SK-N-SH (cell line): ENCODE measurements around the gene NDEL1. TPM values are rescaled to one million over a fixed set of nuclear protein-coding genes. Genes with fewer than 3 reads are reported as not detected.

ENCODE experiments used
- CTCF ChIA-PET: fragments of 300-600, 350-600 bp; formaldehyde crosslinking; extraction: SDS; loops from one replicate; lab custom pipeline; 2021; lab: Yijun Ruan, JAX
- POLR2A ChIA-PET: fragments of 350-600 bp; sonication (Branson Sonifier 250); formaldehyde crosslinking; extraction: SDS; loops from one replicate; lab custom pipeline; 2020; ENCODE audit warnings: antibody characterized with exemption, inconsistent platforms; lab: Yijun Ruan, JAX
- DNase-seq: peaks from one replicate; pipeline ENCODE4 v3.0.0; 2012
- H2AFZ ChIP-seq: fragments of 200-600 bp; sonication (generic); 2 replicates; pipeline ENCODE4 v1.8.1; 2016; ENCODE audit warnings: antibody characterized with exemption, mild to moderate bottlenecking, low read depth
- H3F3A ChIP-seq: fragments of 200-600 bp; sonication (generic); replicated peaks from 2 replicates; pipeline ENCODE3; 2016; ENCODE audit warnings: antibody characterized with exemption, mild to moderate bottlenecking; ENCODE audit not compliant: insufficient read depth
- H3K27ac ChIP-seq, 2 experiments: fragments of 200-500 bp in 1 of 2; fragments of 200-600 bp in 1 of 2; sonication (Bioruptor generic) in 1 of 2; sonication (generic), shearing (Covaris generic) in 1 of 2; 2 replicates each; pipeline versions ENCODE4 v1.5.1 to v1.6.1; 2014 to 2016; ENCODE audit warnings: low read depth in 2 of 2, inconsistent platforms in 1 of 2, low read length in 1 of 2, mild to moderate bottlenecking in 1 of 2, mixed read lengths in 1 of 2
- H3K27me3 ChIP-seq: fragments of 200-600 bp; sonication (generic), shearing (Covaris generic); 2 replicates; pipeline ENCODE4 v1.6.1; 2016; ENCODE audit warnings: mixed run types; ENCODE audit not compliant: insufficient read depth
- H3K36me3 ChIP-seq, 2 experiments: fragments of 200-500 bp in 1 of 2; fragments of 200-600 bp in 1 of 2; sonication (Bioruptor generic) in 1 of 2; sonication (generic) in 1 of 2; replicated peaks in 1 of 2; 2 replicates each; pipeline versions ENCODE3 to v1.5.1; 2014 to 2016; ENCODE audit warnings: low read length in 1 of 2, mild to moderate bottlenecking in 1 of 2; ENCODE audit not compliant: insufficient read depth in 2 of 2, control insufficient read depth in 1 of 2
- H3K4me1 ChIP-seq, 2 experiments: fragments of 200-500 bp in 1 of 2; fragments of 200-600 bp in 1 of 2; sonication (Bioruptor generic) in 1 of 2; sonication (generic), shearing (Covaris generic) in 1 of 2; 2 replicates each; pipeline versions ENCODE4 v1.5.1 to v1.6.1; 2014 to 2016; ENCODE audit warnings: low read depth in 1 of 2, low read length in 1 of 2, mixed run types in 1 of 2; ENCODE audit not compliant: insufficient read depth in 2 of 2, control insufficient read depth in 1 of 2
- H3K4me2 ChIP-seq: fragments of 200-600 bp; sonication (generic), shearing (Covaris generic); 2 replicates; pipeline ENCODE4 v1.6.1; 2017; ENCODE audit warnings: mixed run types
- H3K4me3 ChIP-seq, 2 experiments: fragments of 200-500 bp in 1 of 2; fragments of 200-600 bp in 1 of 2; sonication (Bioruptor generic) in 1 of 2; sonication (generic), shearing (Covaris generic) in 1 of 2; 2 replicates each; pipeline versions ENCODE4 v1.5.1 to v1.8.1; 2014 to 2016; ENCODE audit warnings: low read depth in 2 of 2, inconsistent platforms in 1 of 2, low read length in 1 of 2, mild to moderate bottlenecking in 1 of 2, mixed read lengths in 1 of 2, moderate library complexity in 1 of 2
- H3K79me2 ChIP-seq: fragments of 200-600 bp; sonication (generic); 2 replicates; pipeline ENCODE4 v1.8.1; 2017; ENCODE audit warnings: mild to moderate bottlenecking; ENCODE audit not compliant: insufficient read depth
- H3K9ac ChIP-seq: fragments of 200-600 bp; sonication (generic); 2 replicates; pipeline ENCODE4 v1.6.1; 2017; ENCODE audit warnings: mixed run types
- H3K9me2 ChIP-seq: fragments of 200-600 bp; sonication (generic); 2 replicates; pipeline ENCODE4 v1.6.1; 2017; ENCODE audit warnings: mixed run types
- H3K9me3 ChIP-seq: fragments of 200-600 bp; sonication (generic); 2 replicates; pipeline ENCODE4 v1.6.1; 2017; ENCODE audit warnings: mixed run types, mild to moderate bottlenecking, moderate library complexity
- H4K20me1 ChIP-seq: fragments of 200-600 bp; sonication (generic); 2 replicates; pipeline ENCODE4 v1.6.1; 2017; ENCODE audit warnings: mild to moderate bottlenecking, mixed run types; ENCODE audit not compliant: insufficient read depth
- CHD2 ChIP-seq: fragments of 150-350 bp; IDR thresholded peaks from 2 replicates; pipeline ENCODE4 v1.6.1; 2018; ENCODE audit warnings: low read length; ENCODE audit not compliant: partially characterized antibody
- ELF1 ChIP-seq: IDR thresholded peaks from 2 replicates; pipeline ENCODE4 v1.4.0; 2012
- EP300 ChIP-seq, 2 experiments: IDR thresholded peaks; 2 replicates each; pipeline versions ENCODE4 v1.4.0 to v1.6.1; 2012; ENCODE audit warnings: borderline replicate concordance in 1 of 2, low read depth in 1 of 2, low read length in 1 of 2
- FOXM1 ChIP-seq: IDR thresholded peaks from 2 replicates; pipeline ENCODE4 v1.4.0; 2012; ENCODE audit warnings: low read depth, mild to moderate bottlenecking
- GABPA ChIP-seq: IDR thresholded peaks from 2 replicates; pipeline ENCODE4 v1.4.0; 2012; ENCODE audit warnings: low read depth, mild to moderate bottlenecking
- MEF2A ChIP-seq: IDR thresholded peaks from 2 replicates; pipeline ENCODE4 v1.4.0; 2012; ENCODE audit warnings: low read depth, borderline replicate concordance
- NFIC ChIP-seq: IDR thresholded peaks from 2 replicates; pipeline ENCODE4 v1.4.0; 2012; ENCODE audit warnings: borderline replicate concordance
- POLR2AphosphoS5 ChIP-seq: IDR thresholded peaks from 2 replicates; pipeline ENCODE4 v1.6.1; 2012; ENCODE audit warnings: low read depth, low read length
- RAD21 ChIP-seq: IDR thresholded peaks from 2 replicates; pipeline ENCODE4 v1.6.1; 2012; ENCODE audit warnings: mild to moderate bottlenecking, low read length
- RCOR1 ChIP-seq: fragments of 150-350 bp; IDR thresholded peaks from 2 replicates; pipeline ENCODE4 v1.6.1; 2017; ENCODE audit warnings: antibody characterized with exemption, low read length
- TEAD4 ChIP-seq: IDR thresholded peaks from 2 replicates; pipeline ENCODE4 v1.4.0; 2012; ENCODE audit warnings: mild to moderate bottlenecking, borderline replicate concordance; ENCODE audit not compliant: insufficient read depth
- USF2 ChIP-seq: fragments of 150-350 bp; IDR thresholded peaks from 2 replicates; pipeline ENCODE4 v1.6.1; 2017; ENCODE audit warnings: antibody characterized with exemption, low read length, low read depth, borderline replicate concordance
- WGBS: methylation state at CpG from one replicate; pipeline ENCODE4 v1.1.6; 2017; ENCODE audit warnings: low lambda C conversion rate; 5-methylcytosine and 5-hydroxymethylcytosine counted together
- polyA plus RNA-seq, 3 experiments: library from polyadenylated mRNA; depleted of rRNA; stranded (reverse); fragments of >200 nt; gene quantifications; 2 replicates each; pipeline ENCODE4 v1.2.3, GENCODE V29; 2012
- TF ChIP-seq, protein P1 (sequence below): IDR thresholded peaks from 2 replicates; pipeline ENCODE4 v1.4.0; 2012; ENCODE audit warnings: low read depth, borderline replicate concordance
- TF ChIP-seq, protein P2 (sequence below): IDR thresholded peaks from 2 replicates; pipeline ENCODE4 v1.4.0; 2012; ENCODE audit warnings: low read depth
- TF ChIP-seq, protein P3 (sequence below): fragments of 200-600 bp; sonication (generic); IDR thresholded peaks from 2 replicates; pipeline ENCODE4 v1.6.1; 2017; ENCODE audit warnings: antibody characterized with exemption, mild to moderate bottlenecking, moderate library complexity
- TF ChIP-seq, protein P4 (sequence below): IDR thresholded peaks from 2 replicates; pipeline ENCODE4 v1.4.0; 2012; ENCODE audit warnings: low read depth, borderline replicate concordance

NDEL1 gene
- polyA plus RNA-seq, 1 of the 3 experiments (the other 2 are of a cell fraction), result 49.5 TPM

GRCh38 chr17:8392274-8392673, 43.4 kb upstream of the NDEL1 start:
- CTCF ChIA-PET, result interaction anchor here (0.9 to 2.2 kb wide), 5 partner anchors 9 to 354 kb away, joined by 3 to 14 read pairs (median 5); partner anchors contain the start of gene KRABD2
- peaks cover 3% of the 10 kb centered on the region for H3F3A ChIP-seq
- no peak overlapping the region for H3K4me2 ChIP-seq
- no peak overlapping the region for H3K4me3 ChIP-seq
- DNase-seq, result no peak
- H2AFZ ChIP-seq, result no peak overlapping the region
- no peak overlapping the region for H3K27ac ChIP-seq
- TF ChIP-seq, protein P1, sequence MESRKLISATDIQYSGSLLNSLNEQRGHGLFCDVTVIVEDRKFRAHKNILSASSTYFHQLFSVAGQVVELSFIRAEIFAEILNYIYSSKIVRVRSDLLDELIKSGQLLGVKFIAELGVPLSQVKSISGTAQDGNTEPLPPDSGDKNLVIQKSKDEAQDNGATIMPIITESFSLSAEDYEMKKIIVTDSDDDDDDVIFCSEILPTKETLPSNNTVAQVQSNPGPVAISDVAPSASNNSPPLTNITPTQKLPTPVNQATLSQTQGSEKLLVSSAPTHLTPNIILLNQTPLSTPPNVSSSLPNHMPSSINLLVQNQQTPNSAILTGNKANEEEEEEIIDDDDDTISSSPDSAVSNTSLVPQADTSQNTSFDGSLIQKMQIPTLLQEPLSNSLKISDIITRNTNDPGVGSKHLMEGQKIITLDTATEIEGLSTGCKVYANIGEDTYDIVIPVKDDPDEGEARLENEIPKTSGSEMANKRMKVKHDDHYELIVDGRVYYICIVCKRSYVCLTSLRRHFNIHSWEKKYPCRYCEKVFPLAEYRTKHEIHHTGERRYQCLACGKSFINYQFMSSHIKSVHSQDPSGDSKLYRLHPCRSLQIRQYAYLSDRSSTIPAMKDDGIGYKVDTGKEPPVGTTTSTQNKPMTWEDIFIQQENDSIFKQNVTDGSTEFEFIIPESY, result no peak
- no peak for TF ChIP-seq GABPA
- TF ChIP-seq, protein P2, sequence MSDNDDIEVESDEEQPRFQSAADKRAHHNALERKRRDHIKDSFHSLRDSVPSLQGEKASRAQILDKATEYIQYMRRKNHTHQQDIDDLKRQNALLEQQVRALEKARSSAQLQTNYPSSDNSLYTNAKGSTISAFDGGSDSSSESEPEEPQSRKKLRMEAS, result no peak
- TF ChIP-seq, protein P3, sequence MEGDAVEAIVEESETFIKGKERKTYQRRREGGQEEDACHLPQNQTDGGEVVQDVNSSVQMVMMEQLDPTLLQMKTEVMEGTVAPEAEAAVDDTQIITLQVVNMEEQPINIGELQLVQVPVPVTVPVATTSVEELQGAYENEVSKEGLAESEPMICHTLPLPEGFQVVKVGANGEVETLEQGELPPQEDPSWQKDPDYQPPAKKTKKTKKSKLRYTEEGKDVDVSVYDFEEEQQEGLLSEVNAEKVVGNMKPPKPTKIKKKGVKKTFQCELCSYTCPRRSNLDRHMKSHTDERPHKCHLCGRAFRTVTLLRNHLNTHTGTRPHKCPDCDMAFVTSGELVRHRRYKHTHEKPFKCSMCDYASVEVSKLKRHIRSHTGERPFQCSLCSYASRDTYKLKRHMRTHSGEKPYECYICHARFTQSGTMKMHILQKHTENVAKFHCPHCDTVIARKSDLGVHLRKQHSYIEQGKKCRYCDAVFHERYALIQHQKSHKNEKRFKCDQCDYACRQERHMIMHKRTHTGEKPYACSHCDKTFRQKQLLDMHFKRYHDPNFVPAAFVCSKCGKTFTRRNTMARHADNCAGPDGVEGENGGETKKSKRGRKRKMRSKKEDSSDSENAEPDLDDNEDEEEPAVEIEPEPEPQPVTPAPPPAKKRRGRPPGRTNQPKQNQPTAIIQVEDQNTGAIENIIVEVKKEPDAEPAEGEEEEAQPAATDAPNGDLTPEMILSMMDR, result no peak
- TF ChIP-seq NFIC, result no peak
- TF ChIP-seq TEAD4, result no peak
- no peak for TF ChIP-seq ELF1
- TF ChIP-seq RAD21, result no peak
- TF ChIP-seq, protein P4, sequence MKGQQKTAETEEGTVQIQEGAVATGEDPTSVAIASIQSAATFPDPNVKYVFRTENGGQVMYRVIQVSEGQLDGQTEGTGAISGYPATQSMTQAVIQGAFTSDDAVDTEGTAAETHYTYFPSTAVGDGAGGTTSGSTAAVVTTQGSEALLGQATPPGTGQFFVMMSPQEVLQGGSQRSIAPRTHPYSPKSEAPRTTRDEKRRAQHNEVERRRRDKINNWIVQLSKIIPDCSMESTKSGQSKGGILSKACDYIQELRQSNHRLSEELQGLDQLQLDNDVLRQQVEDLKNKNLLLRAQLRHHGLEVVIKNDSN, result no peak
- TF ChIP-seq CHD2, result no peak
- TF ChIP-seq RCOR1, result no peak
- no peak for TF ChIP-seq MEF2A
- no peak for TF ChIP-seq POLR2AphosphoS5
- no peak for TF ChIP-seq USF2
- no peak for TF ChIP-seq FOXM1
- TF ChIP-seq EP300 (IDR thresholded peaks at IDR 0.05; ENCODE audit: borderline replicate concordance in 1 of 2, low read depth in 1 of 2, low read length in 1 of 2), result no peak
- POLR2A ChIA-PET, result interaction anchor here (1.0 kb wide), 1 partner anchor 9 kb away, joined by 3 read pairs; no protein-coding TSS in a partner anchor
- H3K9ac ChIP-seq, result no peak overlapping the region
- no peaks in the 10 kb centered on the region for H4K20me1 ChIP-seq
- no peaks in the 10 kb centered on the region; a peak in 1 of 4 replicates for H3K4me1 ChIP-seq
- WGBS, result 86% methylated on average over 17 of the region's 18 CpGs
- H3K79me2 ChIP-seq, result no peaks in the 10 kb centered on the region
- H3K9me2 ChIP-seq, result no peaks in the 10 kb centered on the region
- H3K9me3 ChIP-seq, result no peaks in the 10 kb centered on the region
- no peaks in the 10 kb centered on the region for H3K36me3 ChIP-seq
- H3K27me3 ChIP-seq, result peaks cover 16% of the 10 kb centered on the region; the same call in 1 of the 2 replicates
